C1 segment of cervical spinal cord (tissue), 14 donors: ENCODE data around the gene NLRP6.
A peak's percentile ranks its signal among the peaks of the same experiment; 100 is the strongest.
"Not testable (repeated sequence)": the region's sequence is repeated elsewhere in the genome, so short reads cannot be mapped to it uniquely, and the experiment has no call there.

Source experiments
- DNase-seq, 14 donors: peaks; one replicate each; lab custom pipeline; 2025; lab: John Stamatoyannopoulos, UW

NLRP6 gene

DNA sequence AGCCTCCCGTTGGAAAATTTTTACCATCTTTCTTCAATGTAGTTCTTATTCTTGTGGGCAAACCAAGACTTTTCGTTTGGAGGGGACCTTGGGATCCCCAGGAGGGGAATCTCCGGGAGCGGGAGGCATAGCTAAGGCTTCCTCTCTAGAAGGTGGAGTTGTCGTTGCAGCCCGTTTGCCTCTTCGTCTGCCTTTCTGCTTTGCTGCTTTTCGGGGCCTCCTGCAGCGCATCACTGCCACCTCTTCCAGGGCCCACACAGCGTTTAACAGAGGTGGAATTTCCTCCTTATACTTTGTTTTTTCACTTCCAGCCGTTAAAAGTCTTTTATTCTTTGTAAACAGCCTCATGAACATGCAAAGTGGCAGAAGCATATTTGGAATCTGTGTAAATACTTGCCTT is 45.9 kb downstream of the NLRP6 start:
- no peak for DNase-seq

- DNase-seq = not testable (repeated sequence)
Measured at GRCh38 chr11:324593-325517, 46.6 kb downstream of the NLRP6 start.

DNA sequence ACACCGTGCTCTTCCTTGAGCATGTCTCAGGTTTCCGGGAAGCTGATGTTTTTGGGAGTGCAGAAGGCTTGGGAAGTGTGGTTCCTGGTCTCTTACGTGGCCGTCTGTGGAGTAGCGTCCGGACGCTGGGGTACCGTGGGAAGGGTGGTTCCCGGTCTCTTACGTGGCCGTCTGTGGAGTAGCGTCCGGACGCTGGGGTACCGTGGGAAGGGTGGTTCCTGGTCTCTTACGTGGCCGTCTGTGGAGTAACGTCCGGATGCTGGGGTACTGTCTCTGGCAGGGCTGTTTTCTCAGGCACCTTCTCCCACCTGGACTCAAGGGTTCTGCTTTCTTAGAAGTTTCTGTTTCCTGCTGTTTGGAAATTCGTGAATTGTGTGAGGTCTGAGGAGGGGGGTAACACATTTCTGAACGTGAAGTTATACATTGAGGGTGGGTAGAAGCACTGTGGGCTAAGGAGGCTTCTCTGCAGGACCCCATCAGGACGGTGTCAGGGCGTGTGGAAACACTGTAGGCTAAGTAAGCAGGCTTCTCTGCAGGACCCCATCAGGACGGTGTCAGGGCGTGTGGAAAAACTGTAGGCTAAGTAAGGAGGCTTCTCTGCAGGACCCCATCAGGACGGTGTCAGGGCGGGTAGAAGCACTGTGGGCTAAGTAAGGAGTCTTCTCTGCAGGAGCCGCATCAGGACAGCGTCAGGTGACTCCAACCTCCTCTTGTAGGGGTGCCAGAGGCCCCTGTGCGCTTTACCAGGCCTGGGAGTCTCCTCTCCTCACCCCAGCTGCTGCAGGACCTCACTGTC is 47.8 kb downstream of the NLRP6 start:
- no peak for DNase-seq

DNA sequence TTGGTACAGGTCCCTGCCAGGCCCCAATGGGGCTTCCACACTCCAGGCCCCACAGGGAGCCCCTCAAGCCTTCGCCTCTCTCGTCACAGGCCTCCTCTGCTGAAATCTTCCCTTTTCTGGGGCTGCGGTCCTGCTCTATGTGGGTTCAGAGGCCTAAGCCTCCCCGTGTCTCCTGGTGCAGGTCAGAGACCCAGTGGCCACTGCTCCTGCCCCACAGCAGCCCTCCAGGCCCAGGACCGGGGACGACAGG is 48.3 kb downstream of the NLRP6 start:
- no peak for DNase-seq

DNA sequence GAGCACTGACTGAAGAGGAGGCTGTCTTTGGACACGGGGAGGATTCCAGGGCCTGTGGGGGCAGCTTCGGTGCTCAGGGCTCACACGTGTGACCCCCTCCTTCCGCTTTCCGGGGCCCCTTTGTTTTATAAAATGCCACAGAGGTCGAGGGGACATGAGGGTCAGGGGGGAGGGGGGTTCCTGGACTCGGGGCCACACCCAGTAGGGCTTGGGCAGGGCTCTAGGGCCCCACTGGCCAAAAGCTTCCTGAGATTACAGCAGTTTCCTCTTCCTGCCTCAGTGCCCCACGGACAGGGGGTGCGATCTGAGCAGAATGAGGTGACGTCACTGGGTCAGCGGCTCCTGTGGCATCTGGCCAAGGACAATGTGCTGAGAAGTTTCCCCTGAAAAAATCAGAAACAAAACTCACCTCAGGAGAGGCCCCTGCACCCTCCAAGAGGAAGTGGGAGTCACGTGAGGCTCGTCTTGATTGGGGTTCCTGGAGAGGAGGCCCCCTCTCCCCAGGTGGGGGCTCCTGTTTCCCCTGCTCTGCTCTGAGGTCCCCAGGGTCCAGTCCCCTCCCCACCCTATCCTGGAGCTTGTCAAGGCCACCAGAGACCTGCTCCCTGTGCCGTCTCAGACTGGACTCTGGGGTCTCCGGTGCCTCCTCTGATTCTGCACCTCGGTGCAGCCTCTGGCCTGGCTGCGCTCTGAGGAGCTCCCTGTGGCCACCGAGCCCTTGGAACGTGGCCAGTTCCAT is 48.8 kb downstream of the NLRP6 start:
- DNase-seq = peak in 8 of 14 donors; percentile 44 to 73 (median 48)

DNA sequence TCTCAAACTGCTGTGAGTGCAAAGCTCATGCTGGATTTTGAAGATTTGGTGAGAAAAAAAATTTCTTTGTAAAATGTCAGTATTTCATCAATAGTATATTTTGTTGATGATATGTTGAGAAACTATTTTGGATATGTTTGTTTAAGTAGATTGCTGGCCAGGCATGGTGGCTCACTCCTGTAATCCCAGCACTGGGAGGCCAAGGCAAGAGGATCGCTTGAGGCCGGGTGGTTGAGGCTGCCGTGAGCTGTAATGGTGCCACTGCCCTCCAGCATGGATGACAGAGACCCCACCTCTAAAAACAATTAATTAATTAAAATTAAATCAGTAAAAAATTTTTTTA is 49.3 kb downstream of the NLRP6 start:
- DNase-seq = no peak

DNA sequence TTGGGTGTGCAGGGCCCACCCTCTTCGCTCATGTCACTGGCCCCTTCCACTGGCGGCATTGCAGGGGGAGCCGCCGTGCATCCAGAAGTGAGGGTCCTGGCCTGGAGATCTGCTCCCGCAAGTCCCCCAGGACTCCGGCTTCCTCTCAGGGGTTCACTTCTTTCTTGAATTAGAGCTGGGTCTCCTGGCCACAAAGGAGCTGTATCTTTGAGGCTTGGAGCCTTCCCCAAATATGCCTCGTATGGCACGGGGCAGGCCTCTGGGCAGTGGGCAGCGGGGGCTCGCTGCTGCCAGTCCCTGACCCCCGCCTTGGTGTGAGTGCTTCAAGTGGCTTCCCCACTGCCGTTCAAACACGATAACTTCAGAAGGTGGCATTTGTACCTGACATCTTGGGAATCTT is 49.8 kb downstream of the NLRP6 start:
- no peak for DNase-seq

GRCh38 chr11:328516-329100 is 50.4 kb downstream of the NLRP6 start:
- not testable (repeated sequence) for DNase-seq

- DNase-seq = no peak
Measured at GRCh38 chr11:329886-330253, 51.7 kb downstream of the NLRP6 start.

- no peak for DNase-seq
Measured at GRCh38 chr11:330307-330693, 52.1 kb downstream of the NLRP6 start.

GRCh38 chr11:330694-331357 is 52.6 kb downstream of the NLRP6 start:
- DNase-seq = no peak

- no peak for DNase-seq
Measured at GRCh38 chr11:331358-332060, 53.3 kb downstream of the NLRP6 start.

GRCh38 chr11:332651-333480 is 54.7 kb downstream of the NLRP6 start:
- no peak for DNase-seq

DNA sequence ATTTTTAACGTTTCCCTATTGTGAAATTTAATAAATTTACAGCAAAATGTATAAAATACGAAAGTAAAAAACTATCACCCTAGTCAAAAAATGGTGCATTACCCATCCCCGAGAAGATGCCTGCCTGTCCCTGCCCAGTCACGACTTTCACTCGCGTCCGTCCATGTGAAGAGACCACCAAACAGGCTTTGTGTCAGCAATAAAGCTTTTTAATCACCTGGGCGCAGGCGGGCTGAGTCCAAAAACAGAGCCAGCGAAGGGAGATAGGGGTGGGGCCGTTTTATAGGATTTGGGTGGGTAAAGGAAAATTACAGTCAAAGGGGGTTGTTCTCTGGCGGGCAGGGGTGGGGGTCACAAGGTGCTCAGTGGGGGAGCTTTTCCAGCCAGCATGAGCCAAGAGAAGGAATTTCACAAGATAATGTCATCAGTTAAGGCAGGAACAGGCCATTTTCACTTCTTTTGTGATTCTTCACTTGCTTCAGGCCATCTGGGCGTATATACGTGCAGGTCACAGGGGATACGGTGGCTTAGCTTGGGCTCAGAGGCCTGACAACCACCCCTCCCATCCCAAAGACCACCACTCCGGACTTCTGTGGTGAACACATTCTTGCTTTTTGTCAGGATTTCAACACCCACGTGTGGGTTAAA is 55.5 kb downstream of the NLRP6 start:
- not testable (repeated sequence) for DNase-seq

- no peak for DNase-seq
Measured at GRCh38 chr11:334264-334994, 56.2 kb downstream of the NLRP6 start.
